ENCODE data around the gene DDR1.
A peak's percentile ranks its signal among the peaks of the same experiment; 100 is the strongest.

The DDR1 gene

GRCh38 chr6:30912746-30913520 lies 28.6 kb downstream of the DDR1 start:
- no peak overlapping the region for H3K4me3 ChIP-seq (ENCODE audit: low read depth, low read length)
- no peak for TF ChIP-seq CTCF (IDR thresholded peaks at IDR 0.05; ENCODE audit: low read depth, low read length)

- H3K4me3 ChIP-seq (ENCODE audit: low read depth, low read length) = peak overlapping the region; percentile 52
- TF ChIP-seq CTCF (IDR thresholded peaks at IDR 0.05; ENCODE audit: low read depth, low read length) = no peak
These were observed 29.4 kb downstream of the DDR1 start for GRCh38 chr6:30913721-30914075.

GRCh38 chr6:30914076-30914853 lies 29.9 kb downstream of the DDR1 start, which contains the start of gene VARS2:
Gene VARS2 (plus strand): TSS chr6:30914238. CDS start chr6:30914837, 599 bp downstream.
- H3K4me3 ChIP-seq (ENCODE audit: low read depth, low read length) = peak within 1 kb of the TSS; percentile 52
- TF ChIP-seq CTCF (IDR thresholded peaks at IDR 0.05; ENCODE audit: low read depth, low read length) = no peak

GRCh38 chr6:30914854-30915590 lies 30.7 kb downstream of the DDR1 start:
- H3K4me3 ChIP-seq (ENCODE audit: low read depth, low read length) = peak overlapping the region; percentile 52
- no peak for TF ChIP-seq CTCF (IDR thresholded peaks at IDR 0.05; ENCODE audit: low read depth, low read length)

GRCh38 chr6:30915591-30915946 lies 31.2 kb downstream of the DDR1 start:
- H3K4me3 ChIP-seq (ENCODE audit: low read depth, low read length) = no peak overlapping the region

GRCh38 chr6:30917041-30917440 lies 32.7 kb downstream of the DDR1 start:
- H3K4me3 ChIP-seq (ENCODE audit: low read depth, low read length) = no peak overlapping the region
- TF ChIP-seq CTCF (IDR thresholded peaks at IDR 0.05; ENCODE audit: low read depth, low read length) = no peak

More at GRCh38 chr6:30915591-30915946, 31.2 kb downstream of the DDR1 start:
- TF ChIP-seq CTCF (IDR thresholded peaks at IDR 0.05; ENCODE audit: low read depth, low read length) = peak; percentile 53
